GM21447 (cell line): ENCODE measurements around the gene SMYD3.
"Not testable (repeated sequence)": the region's sequence is repeated elsewhere in the genome, so short reads cannot be mapped to it uniquely, and the experiment has no call there.

Experiments used
- ATAC-seq: cut with Tn5 transposase; IDR thresholded peaks from one replicate; pipeline ENCODE4 v1.9.1; 2021; ENCODE audit not compliant: unreplicated experiment

SMYD3 gene

GRCh38 chr1:246364415-246364941 is 142.6 kb downstream of the SMYD3 start:
- peak; percentile 67 for ATAC-seq

- not testable (repeated sequence) for ATAC-seq
Measured at GRCh38 chr1:246357014-246357598, 150.0 kb downstream of the SMYD3 start.

- ATAC-seq, result no peak
Measured at GRCh38 chr1:246355411-246356230, 151.5 kb downstream of the SMYD3 start.

- no peak for ATAC-seq
Measured at GRCh38 chr1:246351721-246352120, 155.4 kb downstream of the SMYD3 start.

- ATAC-seq, result no peak
Measured at GRCh38 chr1:246350745-246351144, 156.3 kb downstream of the SMYD3 start.

- ATAC-seq, result no peak
Measured at GRCh38 chr1:246343937-246344336, 163.1 kb downstream of the SMYD3 start.

GRCh38 chr1:246343251-246343650 is 163.8 kb downstream of the SMYD3 start:
- peak; percentile 50 for ATAC-seq

GRCh38 chr1:246338546-246338945 is 168.5 kb downstream of the SMYD3 start:
- ATAC-seq, result no peak

GRCh38 chr1:246338098-246338497 is 169.0 kb downstream of the SMYD3 start:
- ATAC-seq, result no peak

- ATAC-seq, result no peak
Measured at GRCh38 chr1:246335151-246335550, 171.9 kb downstream of the SMYD3 start.

GRCh38 chr1:246333855-246334254 is 173.2 kb downstream of the SMYD3 start:
- ATAC-seq, result no peak

- no peak for ATAC-seq
Measured at GRCh38 chr1:246332078-246332477, 175.0 kb downstream of the SMYD3 start.

- ATAC-seq, result peak; percentile 99
Measured at GRCh38 chr1:246329900-246330299, 177.2 kb downstream of the SMYD3 start.

GRCh38 chr1:246329292-246329691 is 177.8 kb downstream of the SMYD3 start:
- not testable (repeated sequence) for ATAC-seq

- no peak for ATAC-seq
Measured at GRCh38 chr1:246324711-246325110, 182.4 kb downstream of the SMYD3 start.

- ATAC-seq, result not testable (repeated sequence)
Measured at GRCh38 chr1:246324033-246324432, 183.0 kb downstream of the SMYD3 start.

GRCh38 chr1:246320286-246320685 is 186.8 kb downstream of the SMYD3 start:
- ATAC-seq, result no peak

- ATAC-seq, result no peak
Measured at GRCh38 chr1:246319083-246319714, 187.9 kb downstream of the SMYD3 start.

GRCh38 chr1:246318622-246319021 is 188.5 kb downstream of the SMYD3 start:
- ATAC-seq, result no peak

- ATAC-seq, result no peak
Measured at GRCh38 chr1:246318036-246318359, 189.1 kb downstream of the SMYD3 start.

GRCh38 chr1:246317332-246318035 is 189.6 kb downstream of the SMYD3 start:
- ATAC-seq, result no peak
